GM12878 (cell line): Measurements from ENCODE around the gene SNPH.

Experiments
- CEBPB ChIP-seq, 2 experiments: fragments of 150-350 bp in 1 of 2; IDR thresholded peaks; 2 replicates each; pipeline ENCODE4 v1.6.1; 2012 to 2014; ENCODE audit warnings: low read depth in 2 of 2, low read length in 2 of 2, borderline replicate concordance in 1 of 2, inconsistent platforms in 1 of 2
- CTCF ChIP-seq, 3 experiments: IDR thresholded peaks in 2 of 3; conservative IDR thresholded peaks in 1 of 3; 2 replicates each; pipeline ENCODE4 v1.5.1; 2011; ENCODE audit warnings: low read depth in 3 of 3, low read length in 3 of 3, mild to moderate bottlenecking in 3 of 3, control low read depth in 2 of 3, moderate library complexity in 2 of 3, inconsistent platforms in 1 of 3, mixed read lengths in 1 of 3; ENCODE audit not compliant: control insufficient read depth in 2 of 3, insufficient read depth in 1 of 3; ENCODE audit errors: extremely low read depth in 1 of 3
- HCFC1 ChIP-seq: fragments of 150-350 bp; IDR thresholded peaks from 2 replicates; pipeline ENCODE4 v1.6.1; 2014; ENCODE audit warnings: low read length
- HDAC2 ChIP-seq: fragments of 200-600 bp; sonication (generic); IDR thresholded peaks from 2 replicates; pipeline ENCODE4 v1.6.1; 2017
- HDAC6 ChIP-seq: fragments of 200-600 bp; sonication (generic); IDR thresholded peaks from one replicate; pipeline ENCODE4 v1.8.0; 2017; ENCODE audit warnings: antibody characterized with exemption; ENCODE audit not compliant: unreplicated experiment
- MTA3 ChIP-seq: IDR thresholded peaks from 2 replicates; pipeline ENCODE4 v1.6.1; 2012; ENCODE audit warnings: low read length, inconsistent platforms, borderline replicate concordance
- MXI1 ChIP-seq: fragments of 150-350 bp; IDR thresholded peaks from 2 replicates; pipeline ENCODE4 v1.6.1; 2011; ENCODE audit warnings: low read depth, mild to moderate bottlenecking, inconsistent platforms, low read length, improper control_type of control experiment
- NFYB ChIP-seq: IDR thresholded peaks from 2 replicates; pipeline ENCODE4 v1.6.1; 2011; ENCODE audit warnings: low read depth, mild to moderate bottlenecking, low read length, improper control_type of control experiment, moderate library complexity; ENCODE audit not compliant: insufficient read depth
- POLR2A ChIP-seq: IDR thresholded peaks from 2 replicates; pipeline ENCODE4 v1.6.1; 2011; ENCODE audit warnings: low read depth, mild to moderate bottlenecking, low read length
- SP1 ChIP-seq: IDR thresholded peaks from one replicate; pipeline ENCODE4 v1.6.1; 2011; ENCODE audit warnings: low read depth, low read length
- TAF1 ChIP-seq: IDR thresholded peaks from 2 replicates; pipeline ENCODE4 v1.6.1; 2011; ENCODE audit warnings: mild to moderate bottlenecking, low read depth, low read length, borderline replicate concordance
- ZZZ3 ChIP-seq: IDR thresholded peaks from 2 replicates; pipeline ENCODE4 v1.6.1; 2011; ENCODE audit warnings: low read depth; ENCODE audit not compliant: control insufficient read depth, insufficient read length

GRCh38 chr20:1225783-1226654 is 40.1 kb upstream of the SNPH start, which contains the start of gene RAD21L1:
- TF ChIP-seq SP1 (no peak), MTA3 (no peak), POLR2A (no peak), TAF1 (no peak), ZZZ3 (no peak), CTCF (IDR thresholded peaks at IDR 0.05 in 2 of 3, conservative IDR thresholded peaks at IDR 0.05 in 1 of 3; ENCODE audit: control insufficient read depth in 2 of 3, extremely low read depth in 1 of 3, insufficient read depth in 1 of 3, low read depth in 3 of 3, low read length in 3 of 3) (no peak), NFYB (no peak), HDAC6 (no peak), MXI1 (no peak), HDAC2 (no peak), HCFC1 (no peak), CEBPB (IDR thresholded peaks at IDR 0.05; ENCODE audit: borderline replicate concordance in 1 of 2, low read depth in 2 of 2, low read length in 2 of 2) (no peak)
